CD4-positive, alpha-beta T cell (primary cell): ENCODE measurements around the gene SETD3. TPM values are rescaled to one million over a fixed set of nuclear protein-coding genes. Genes with fewer than 3 reads are reported as not detected.

Experiments used
- ATAC-seq: fragments of 200-7000 bp; cut with Tn5 transposase; one replicate; pipeline ENCODE4 v1.10.0; 2022; ENCODE audit warnings: mild to moderate bottlenecking; ENCODE audit not compliant: poor library complexity
- CTCF ChIA-PET: fragments of 350-600 bp; sonication (Branson Sonifier 250); formaldehyde crosslinking; loops from one replicate; lab custom pipeline; 2021; ENCODE audit warnings: antibody characterized with exemption, inconsistent platforms; lab: Charles Lee
- POLR2A ChIA-PET: fragments of 350-600 bp; sonication (Branson Sonifier 250); formaldehyde crosslinking; loops from one replicate; lab custom pipeline; 2021; ENCODE audit warnings: antibody characterized with exemption, inconsistent platforms; lab: Charles Lee
- DNase-seq, 14 experiments: peaks; one replicate each; pipeline ENCODE4 v3.0.0-alpha.2; 2013 to 2020; ENCODE audit warnings: mixed read lengths in 2 of 14
- H3K27ac ChIP-seq, 2 donors: one replicate each; pipeline versions ENCODE4 v1.5.1 to v1.7.0; 2013; ENCODE audit warnings: low read length in 2 of 2, low read depth in 1 of 2, mild to moderate bottlenecking in 1 of 2
- H3K27me3 ChIP-seq, 2 experiments: 1 replicate in 1 of 2; 2 replicates in 1 of 2; pipeline versions ENCODE4 v1.6.1 to v1.7.0; 2013; ENCODE audit warnings: low read length in 2 of 2, control low read depth in 1 of 2, mild to moderate bottlenecking in 1 of 2, moderate library complexity in 1 of 2; ENCODE audit not compliant: insufficient read depth in 2 of 2, control insufficient read depth in 1 of 2
- H3K36me3 ChIP-seq: one replicate; pipeline ENCODE4 v1.6.1; 2013; ENCODE audit warnings: low read length, control low read depth; ENCODE audit not compliant: insufficient read depth
- H3K4me1 ChIP-seq: one replicate; pipeline ENCODE4 v1.6.1; 2013; ENCODE audit warnings: low read length, control low read depth; ENCODE audit not compliant: insufficient read depth
- H3K4me3 ChIP-seq: one replicate; pipeline ENCODE4 v1.5.1; 2013; ENCODE audit warnings: mild to moderate bottlenecking, low read length, moderate library complexity
- H3K9me3 ChIP-seq, 2 experiments: 1 replicate in 1 of 2; 2 replicates in 1 of 2; pipeline versions ENCODE4 v1.6.1 to v1.7.0; 2013; ENCODE audit warnings: low read length in 2 of 2, mild to moderate bottlenecking in 2 of 2, control low read depth in 1 of 2, moderate library complexity in 1 of 2; ENCODE audit not compliant: control insufficient read depth in 1 of 2, insufficient read depth in 1 of 2
- H3K27ac Mint-ChIP-seq: one replicate; pipeline ENCODE4 v1.8.0; 2020; ENCODE audit warnings: mixed read lengths
- H3K27me3 Mint-ChIP-seq: one replicate; pipeline ENCODE4 v1.8.0; 2021; ENCODE audit warnings: mixed read lengths
- H3K36me3 Mint-ChIP-seq: one replicate; pipeline ENCODE4 v1.8.0; 2021; ENCODE audit warnings: low read depth, mixed read lengths
- H3K4me1 Mint-ChIP-seq: one replicate; pipeline ENCODE4 v1.8.0; 2021; ENCODE audit warnings: low read depth, mixed read lengths
- H3K4me3 Mint-ChIP-seq: one replicate; pipeline ENCODE4 v1.8.0; 2020; ENCODE audit warnings: mild to moderate bottlenecking, mixed read lengths
- H3K9me3 Mint-ChIP-seq: one replicate; pipeline ENCODE4 v1.8.0; 2020; ENCODE audit warnings: mixed read lengths
- intact Hi-C, 2 experiments: fragments of 100-400 bp; cut with DNase I in 1 of 2; cut with micrococcal nuclease in 1 of 2; formaldehyde crosslinking; loops; one replicate each; pipeline versions ENCODE4 v1.15.1 to v1.9.0; 2023 to 2025; cut with DNase I, micrococcal nuclease
- total RNA-seq, 174 experiments: library from RNA in 2 of 174; stranded (reverse) in 2 of 174; gene quantifications; one replicate each; pipeline ENCODE4 v1.2.3 and lab custom pipeline; 2021 to 2026
- TF ChIP-seq, protein P1 (sequence below): fragments of 200-600 bp; IDR thresholded peaks from one replicate; pipeline ENCODE4 v1.8.0; 2022; ENCODE audit warnings: antibody characterized with exemption, mild to moderate bottlenecking

The SETD3 gene
- total RNA-seq, 2 experiments from 2014 or later: 46.1 to 51.4 TPM

- H3K9me3 ChIP-seq: no peaks in the 10 kb centered on the region
- intact Hi-C loops: no loop called here
- H3K27me3 Mint-ChIP-seq: no peaks in the 10 kb centered on the region
- ChIA-PET POLR2A (interaction anchor here (0.9 kb wide), 1 partner anchor 31 kb away, joined by 3 read pairs; the partner anchor contains the start of genes CCNK and SETD3), CTCF (no interaction called here)
- DNase-seq (no peak), ATAC-seq (no peak)
- H3K4me1 Mint-ChIP-seq: no peaks in the 10 kb centered on the region
- no peaks in the 10 kb centered on the region for H3K9me3 Mint-ChIP-seq
- H3K27me3 ChIP-seq: no peaks in the 10 kb centered on the region
- H3K4me1 ChIP-seq: no peaks in the 10 kb centered on the region
- no peak overlapping the region for H3K4me3 Mint-ChIP-seq
- peaks cover 60% of the 10 kb centered on the region for H3K36me3 ChIP-seq
- TF ChIP-seq, protein P1, sequence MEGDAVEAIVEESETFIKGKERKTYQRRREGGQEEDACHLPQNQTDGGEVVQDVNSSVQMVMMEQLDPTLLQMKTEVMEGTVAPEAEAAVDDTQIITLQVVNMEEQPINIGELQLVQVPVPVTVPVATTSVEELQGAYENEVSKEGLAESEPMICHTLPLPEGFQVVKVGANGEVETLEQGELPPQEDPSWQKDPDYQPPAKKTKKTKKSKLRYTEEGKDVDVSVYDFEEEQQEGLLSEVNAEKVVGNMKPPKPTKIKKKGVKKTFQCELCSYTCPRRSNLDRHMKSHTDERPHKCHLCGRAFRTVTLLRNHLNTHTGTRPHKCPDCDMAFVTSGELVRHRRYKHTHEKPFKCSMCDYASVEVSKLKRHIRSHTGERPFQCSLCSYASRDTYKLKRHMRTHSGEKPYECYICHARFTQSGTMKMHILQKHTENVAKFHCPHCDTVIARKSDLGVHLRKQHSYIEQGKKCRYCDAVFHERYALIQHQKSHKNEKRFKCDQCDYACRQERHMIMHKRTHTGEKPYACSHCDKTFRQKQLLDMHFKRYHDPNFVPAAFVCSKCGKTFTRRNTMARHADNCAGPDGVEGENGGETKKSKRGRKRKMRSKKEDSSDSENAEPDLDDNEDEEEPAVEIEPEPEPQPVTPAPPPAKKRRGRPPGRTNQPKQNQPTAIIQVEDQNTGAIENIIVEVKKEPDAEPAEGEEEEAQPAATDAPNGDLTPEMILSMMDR: no peak
- H3K27ac ChIP-seq: no peak overlapping the region
- no peak overlapping the region for H3K27ac Mint-ChIP-seq
- H3K4me3 ChIP-seq: no peak overlapping the region
- peaks cover 53% of the 10 kb centered on the region for H3K36me3 Mint-ChIP-seq
Measured at GRCh38 chr14:99512110-99512449, 31.4 kb upstream of the SETD3 start.

- no peak overlapping the region for H3K27ac Mint-ChIP-seq
- DNase-seq (no peak), ATAC-seq (no peak)
- H3K4me3 Mint-ChIP-seq: no peak overlapping the region
- no peaks in the 10 kb centered on the region for H3K9me3 ChIP-seq
- CTCF ChIA-PET: no interaction called here
- no peak overlapping the region for H3K27ac ChIP-seq
- TF ChIP-seq, protein P1: no peak
- H3K9me3 Mint-ChIP-seq: no peaks in the 10 kb centered on the region
- H3K4me1 ChIP-seq: no peaks in the 10 kb centered on the region
- H3K4me1 Mint-ChIP-seq: no peaks in the 10 kb centered on the region
- H3K27me3 Mint-ChIP-seq: no peaks in the 10 kb centered on the region
- no peaks in the 10 kb centered on the region for H3K27me3 ChIP-seq
- intact Hi-C loops: no loop called here
- H3K36me3 ChIP-seq: peaks cover 65% of the 10 kb centered on the region
- H3K4me3 ChIP-seq: no peak overlapping the region
- peaks cover 58% of the 10 kb centered on the region for H3K36me3 Mint-ChIP-seq
- POLR2A ChIA-PET: no interaction called here
Measured at GRCh38 chr14:99511421-99512109, 30.9 kb upstream of the SETD3 start.

- H3K27me3 Mint-ChIP-seq: no peaks in the 10 kb centered on the region
- H3K4me1 ChIP-seq: no peaks in the 10 kb centered on the region
- H3K36me3 Mint-ChIP-seq: peaks cover 68% of the 10 kb centered on the region
- peaks cover 74% of the 10 kb centered on the region for H3K36me3 ChIP-seq
- H3K9me3 ChIP-seq: no peaks in the 10 kb centered on the region
- H3K27me3 ChIP-seq: no peaks in the 10 kb centered on the region
- intact Hi-C loops: no loop called here
- DNase-seq (no peak), ATAC-seq (no peak)
- H3K27ac Mint-ChIP-seq: no peak overlapping the region
- no peak overlapping the region for H3K4me3 ChIP-seq
- TF ChIP-seq, protein P1: no peak
- no peak overlapping the region for H3K27ac ChIP-seq
- no peaks in the 10 kb centered on the region for H3K9me3 Mint-ChIP-seq
- CTCF ChIA-PET: no interaction called here
- POLR2A ChIA-PET: no interaction called here
- H3K4me3 Mint-ChIP-seq: no peak overlapping the region
- H3K4me1 Mint-ChIP-seq: no peaks in the 10 kb centered on the region
Measured at GRCh38 chr14:99510556-99511139, 30.0 kb upstream of the SETD3 start.
